Tibial artery (tissue), 4 donors: ENCODE results near the gene ABHD5.

Source experiments
- DNase-seq, 2 donors: peaks; one replicate each; pipeline ENCODE4 v3.0.0-alpha.2; 2019
- H3K27ac ChIP-seq, 2 donors: fragments of 200-600 bp; sonication (generic) in 1 of 2; 1 replicate in 1 of 2; 2 replicates in 1 of 2; pipeline ENCODE4 v1.5.1; 2018 to 2019; ENCODE audit warnings: mild to moderate bottlenecking in 1 of 2
- H3K27me3 ChIP-seq, 2 donors: fragments of 200-600 bp; sonication (generic) in 1 of 2; one replicate each; pipeline versions ENCODE4 v1.5.1 to v1.6.0; 2016 to 2019
- H3K36me3 ChIP-seq, 3 donors: fragments of 200-600 bp; sonication (generic) in 2 of 3; one replicate each; pipeline ENCODE4 v1.5.1; 2016 to 2019; ENCODE audit warnings: mild to moderate bottlenecking in 2 of 3
- H3K4me1 ChIP-seq, 4 donors: fragments of 200-600 bp; sonication (generic) in 2 of 4; 1 replicate in 3 of 4; 2 replicates in 1 of 4; pipeline ENCODE4 v1.5.1; 2016 to 2019
- H3K4me3 ChIP-seq, 2 donors: fragments of 200-600 bp; sonication (generic) in 1 of 2; 1 replicate in 1 of 2; 2 replicates in 1 of 2; pipeline ENCODE4 v1.5.1; 2018 to 2019; ENCODE audit warnings: mild to moderate bottlenecking in 2 of 2
- H3K9me3 ChIP-seq, 3 donors: fragments of 200-600 bp; sonication (generic) in 1 of 3; one replicate each; pipeline ENCODE4 v1.5.1; 2016 to 2019
- CTCF ChIP-seq, 2 experiments: fragments of 200-600 bp in 1 of 2; fragments of 450-650 bp in 1 of 2; IDR thresholded peaks; one replicate each; pipeline ENCODE4 v1.5.1; 2017 to 2019; ENCODE audit warnings: antibody characterized with exemption in 2 of 2, mild to moderate bottlenecking in 1 of 2, moderate library complexity in 1 of 2
- intact Hi-C: fragments of 100-400 bp; cut with DNase I; formaldehyde crosslinking; loops from one replicate; pipeline ENCODE4 v1.15.0; 2023; ENCODE audit warnings: low total_unique reads

The ABHD5 gene

GRCh38 chr3:43690400-43691119 is at the start of gene ABHD5:
Gene ABHD5, plus strand, starts transcription at chr3:43690938. Its CDS starts 55 bp downstream, at chr3:43690993.
- DNase-seq, result peak; percentile 85 to 94
- Histone ChIP-seq H3K27me3 (no peaks in the 10 kb centered on the region), H3K27ac (peak within 1 kb of the TSS; percentile 83), H3K4me3 (peak within 1 kb of the TSS; percentile 65 to 66), H3K36me3 (no peaks in the 10 kb centered on the region), H3K4me1 (peaks cover 0 to 28% (median 16%) of the 10 kb centered on the region in 4 donors), H3K9me3 (no peaks in the 10 kb centered on the region)
- TF ChIP-seq CTCF (IDR thresholded peaks at IDR 0.05), result peak in 1 of 2 experiments; percentile 5
- intact Hi-C loops, result loop anchor here (5.0 to 10.0 kb wide), 2 partner anchors 68 to 84 kb away; partner anchors contain the start of gene ANO10

- H3K4me3 ChIP-seq, result no peak overlapping the region
- no peak for DNase-seq
- no peaks in the 10 kb centered on the region for H3K36me3 ChIP-seq
- no peaks in the 10 kb centered on the region for H3K27me3 ChIP-seq
- H3K27ac ChIP-seq, result peak overlapping the region; percentile 15 to 48
- TF ChIP-seq CTCF (IDR thresholded peaks at IDR 0.05), result no peak
- intact Hi-C loops, result no loop called here
- peaks cover 0 to 21% (median 4%) of the 10 kb centered on the region in 4 donors for H3K4me1 ChIP-seq
- H3K9me3 ChIP-seq, result no peaks in the 10 kb centered on the region
These were observed 49.2 kb upstream of the ABHD5 start for GRCh38 chr3:43641306-43642114.

GRCh38 chr3:43644443-43644842 is 46.3 kb upstream of the ABHD5 start:
- H3K27me3 ChIP-seq, result no peaks in the 10 kb centered on the region
- intact Hi-C loops, result no loop called here
- H3K4me1 ChIP-seq, result peaks cover 0 to 36% (median 4%) of the 10 kb centered on the region in 4 donors
- no peaks in the 10 kb centered on the region for H3K9me3 ChIP-seq
- no peak overlapping the region for H3K4me3 ChIP-seq
- no peak overlapping the region for H3K27ac ChIP-seq
- TF ChIP-seq CTCF (IDR thresholded peaks at IDR 0.05), result no peak
- H3K36me3 ChIP-seq, result no peaks in the 10 kb centered on the region
- DNase-seq, result no peak

- Histone ChIP-seq H3K36me3 (no peaks in the 10 kb centered on the region), H3K9me3 (no peaks in the 10 kb centered on the region), H3K27me3 (no peaks in the 10 kb centered on the region), H3K27ac (peak overlapping the region in 1 of 2 donors; percentile 17), H3K4me1 (peaks cover 0 to 20% (median 0%) of the 10 kb centered on the region in 4 donors), H3K4me3 (no peak overlapping the region)
- TF ChIP-seq CTCF (IDR thresholded peaks at IDR 0.05), result no peak
- DNase-seq, result no peak
- intact Hi-C loops, result no loop called here
These were observed 43.2 kb upstream of the ABHD5 start for GRCh38 chr3:43647331-43648166.

GRCh38 chr3:43648957-43649356 is 41.8 kb upstream of the ABHD5 start:
- Histone ChIP-seq H3K27ac (no peak overlapping the region), H3K27me3 (no peaks in the 10 kb centered on the region), H3K36me3 (no peaks in the 10 kb centered on the region), H3K4me3 (no peak overlapping the region), H3K9me3 (no peaks in the 10 kb centered on the region), H3K4me1 (peaks cover 0 to 19% (median 0%) of the 10 kb centered on the region in 4 donors)
- DNase-seq, result no peak
- intact Hi-C loops, result no loop called here
- TF ChIP-seq CTCF (IDR thresholded peaks at IDR 0.05), result no peak
